ENCODE data around the gene WWP2.
"Not testable (repeated sequence)": the region's sequence is repeated elsewhere in the genome, so short reads cannot be mapped to it uniquely, and the experiment has no call there.

The WWP2 gene

GRCh38 chr16:69833357-69834282 is 71.5 kb downstream of the WWP2 start:
- no peak for DNase-seq

GRCh38 chr16:69834807-69835466 is 72.8 kb downstream of the WWP2 start:
- no peak for DNase-seq

- DNase-seq, result no peak
Measured at GRCh38 chr16:69836257-69836656, 74.1 kb downstream of the WWP2 start.

GRCh38 chr16:69837380-69837779 is 75.2 kb downstream of the WWP2 start:
- DNase-seq, result no peak

- no peak for DNase-seq
Measured at GRCh38 chr16:69838489-69838888, 76.4 kb downstream of the WWP2 start.

- no peak for DNase-seq
Measured at GRCh38 chr16:69839240-69839688, 77.1 kb downstream of the WWP2 start.

GRCh38 chr16:69839798-69840409 is 77.8 kb downstream of the WWP2 start:
- no peak for DNase-seq

- no peak for DNase-seq
Measured at GRCh38 chr16:69840975-69841374, 78.8 kb downstream of the WWP2 start.

GRCh38 chr16:69844441-69844840 is 82.3 kb downstream of the WWP2 start:
- no peak for DNase-seq

- DNase-seq, result no peak
Measured at GRCh38 chr16:69845181-69845580, 83.0 kb downstream of the WWP2 start.

- DNase-seq, result no peak
Measured at GRCh38 chr16:69847643-69848042, 85.5 kb downstream of the WWP2 start.

- DNase-seq, result no peak
Measured at GRCh38 chr16:69848637-69849545, 86.8 kb downstream of the WWP2 start.

GRCh38 chr16:69851491-69852240 is 89.5 kb downstream of the WWP2 start:
- DNase-seq, result no peak

GRCh38 chr16:69852815-69853214 is 90.7 kb downstream of the WWP2 start:
- no peak for DNase-seq

- DNase-seq, result no peak
Measured at GRCh38 chr16:69853481-69853880, 91.3 kb downstream of the WWP2 start.

GRCh38 chr16:69854776-69855175 is 92.6 kb downstream of the WWP2 start:
- not testable (repeated sequence) for DNase-seq

GRCh38 chr16:69855592-69855991 is 93.5 kb downstream of the WWP2 start:
- peak in 1 of 2 experiments; percentile 19 for DNase-seq

- no peak for DNase-seq
Measured at GRCh38 chr16:69858191-69859104, 96.3 kb downstream of the WWP2 start.

GRCh38 chr16:69859105-69859989 is 97.2 kb downstream of the WWP2 start:
- no peak for DNase-seq
